Smooth muscle cell (in vitro differentiated cells): ENCODE results near the gene PTGDR2. TPM values are rescaled to one million over a fixed set of nuclear protein-coding genes. Genes with fewer than 3 reads are reported as not detected.

Experiments
- DNase-seq: peaks from one replicate; lab custom pipeline; 2025; ENCODE audit not compliant: unreplicated experiment; lab: John Stamatoyannopoulos, UW
- H2AFZ ChIP-seq: fragments of 200-600 bp; sonication (generic); 2 replicates; pipeline ENCODE4 v1.6.0; 2016; ENCODE audit warnings: antibody characterized with exemption, low read depth, mild to moderate bottlenecking
- H3F3A ChIP-seq: fragments of 200-600 bp; sonication (generic); 2 replicates; pipeline ENCODE4 v1.6.0; 2017; ENCODE audit warnings: antibody characterized with exemption, low read depth
- H3K27ac ChIP-seq: fragments of 200-600 bp; sonication (generic); 2 replicates; pipeline ENCODE4 v1.5.1; 2016; ENCODE audit warnings: low read depth, mild to moderate bottlenecking
- H3K27me3 ChIP-seq: fragments of 200-600 bp; sonication (generic); 2 replicates; pipeline ENCODE4 v1.6.1; 2016; ENCODE audit warnings: low read depth, mild to moderate bottlenecking
- H3K36me3 ChIP-seq: fragments of 200-600 bp; sonication (generic); 2 replicates; pipeline ENCODE4 v1.5.1; 2016; ENCODE audit warnings: low read depth
- H3K4me1 ChIP-seq: fragments of 200-600 bp; sonication (generic); 2 replicates; pipeline ENCODE4 v1.5.1; 2016; ENCODE audit warnings: low read depth
- H3K4me2 ChIP-seq: fragments of 200-600 bp; sonication (generic); 2 replicates; pipeline ENCODE4 v1.6.0; 2016; ENCODE audit warnings: mild to moderate bottlenecking
- H3K4me3 ChIP-seq: fragments of 200-600 bp; sonication (generic); 2 replicates; pipeline ENCODE4 v1.5.1; 2016; ENCODE audit warnings: mild to moderate bottlenecking
- H3K79me2 ChIP-seq: fragments of 200-600 bp; sonication (generic); 2 replicates; pipeline ENCODE4 v1.6.0; 2016; ENCODE audit warnings: low read depth, mild to moderate bottlenecking
- H3K9ac ChIP-seq: fragments of 200-600 bp; sonication (generic); 2 replicates; pipeline ENCODE4 v1.6.0; 2016; ENCODE audit warnings: low read depth
- H3K9me3 ChIP-seq: fragments of 200-600 bp; sonication (generic); replicated peaks from 2 replicates; pipeline ENCODE4 v1.5.1; 2016; ENCODE audit warnings: low read depth
- H4K20me1 ChIP-seq: fragments of 200-600 bp; sonication (generic); 2 replicates; pipeline ENCODE4 v1.6.0; 2016; ENCODE audit warnings: low read depth
- WGBS: methylation state at CpG from one replicate; pipeline ENCODE4 v1.1.7; 2016; ENCODE audit warnings: low lambda C conversion rate; 5-methylcytosine and 5-hydroxymethylcytosine counted together
- polyA plus RNA-seq: library from polyadenylated mRNA; unstranded; fragments of >200 nt; fragmentation: Nextera tagmentation; extraction: Ambion mirVana; gene quantifications from 2 replicates; pipeline ENCODE4 v1.2.1, GENCODE V29; 2016
- total RNA-seq: library from RNA; depleted of rRNA; stranded (reverse); fragments of >200 nt; gene quantifications from 2 replicates; pipeline ENCODE4 v1.2.3, GENCODE V29; 2014
- TF ChIP-seq, protein P1 (sequence below): fragments of 200-600 bp; sonication (generic); IDR thresholded peaks from 2 replicates; pipeline ENCODE4 v1.5.1; 2017; ENCODE audit warnings: borderline replicate concordance, mild to moderate bottlenecking, antibody characterized with exemption; ENCODE audit not compliant: insufficient read depth, poor library complexity, severe bottlenecking

The PTGDR2 gene
- total and polyA plus RNA-seq, 2 experiments from 2014 or later = 0.04 to 0.08 TPM

DNA sequence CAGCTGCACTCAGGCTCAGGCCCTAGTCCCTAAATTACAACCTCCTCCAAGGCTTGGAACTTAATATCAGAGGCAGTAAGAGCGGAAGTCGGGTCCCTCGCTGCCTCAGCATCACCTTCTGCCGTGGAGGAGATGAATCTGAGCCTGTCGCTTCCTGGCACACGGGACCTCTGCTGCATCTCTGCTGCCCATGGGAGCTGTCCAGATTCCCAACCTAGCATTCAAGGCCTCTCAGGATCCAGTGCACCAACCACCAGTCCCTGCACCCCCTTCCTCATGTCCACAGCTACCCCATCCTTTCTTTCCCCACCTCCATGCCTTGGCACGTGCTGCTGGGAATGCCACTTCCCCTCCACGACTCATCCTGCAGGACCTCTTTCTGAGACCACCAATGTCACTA lies 2.5 kb upstream of the PTGDR2 start:
- no peaks in the 10 kb centered on the region for H3K4me1 ChIP-seq
- TF ChIP-seq, protein P1, sequence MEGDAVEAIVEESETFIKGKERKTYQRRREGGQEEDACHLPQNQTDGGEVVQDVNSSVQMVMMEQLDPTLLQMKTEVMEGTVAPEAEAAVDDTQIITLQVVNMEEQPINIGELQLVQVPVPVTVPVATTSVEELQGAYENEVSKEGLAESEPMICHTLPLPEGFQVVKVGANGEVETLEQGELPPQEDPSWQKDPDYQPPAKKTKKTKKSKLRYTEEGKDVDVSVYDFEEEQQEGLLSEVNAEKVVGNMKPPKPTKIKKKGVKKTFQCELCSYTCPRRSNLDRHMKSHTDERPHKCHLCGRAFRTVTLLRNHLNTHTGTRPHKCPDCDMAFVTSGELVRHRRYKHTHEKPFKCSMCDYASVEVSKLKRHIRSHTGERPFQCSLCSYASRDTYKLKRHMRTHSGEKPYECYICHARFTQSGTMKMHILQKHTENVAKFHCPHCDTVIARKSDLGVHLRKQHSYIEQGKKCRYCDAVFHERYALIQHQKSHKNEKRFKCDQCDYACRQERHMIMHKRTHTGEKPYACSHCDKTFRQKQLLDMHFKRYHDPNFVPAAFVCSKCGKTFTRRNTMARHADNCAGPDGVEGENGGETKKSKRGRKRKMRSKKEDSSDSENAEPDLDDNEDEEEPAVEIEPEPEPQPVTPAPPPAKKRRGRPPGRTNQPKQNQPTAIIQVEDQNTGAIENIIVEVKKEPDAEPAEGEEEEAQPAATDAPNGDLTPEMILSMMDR = no peak
- no peaks in the 10 kb centered on the region for H3K79me2 ChIP-seq
- WGBS = 87% methylated on average over 8 of the region's 8 CpGs
- no peak overlapping the region for H3K9ac ChIP-seq
- no peak for DNase-seq
- H3K4me2 ChIP-seq = no peak overlapping the region
- no peak overlapping the region for H3K27ac ChIP-seq
- H3K27me3 ChIP-seq = no peaks in the 10 kb centered on the region
- no peak overlapping the region for H2AFZ ChIP-seq
- no peaks in the 10 kb centered on the region for H3F3A ChIP-seq
- no peak overlapping the region for H3K4me3 ChIP-seq
- no peaks in the 10 kb centered on the region for H3K9me3 ChIP-seq
- no peaks in the 10 kb centered on the region for H3K36me3 ChIP-seq
- no peaks in the 10 kb centered on the region for H4K20me1 ChIP-seq

DNA sequence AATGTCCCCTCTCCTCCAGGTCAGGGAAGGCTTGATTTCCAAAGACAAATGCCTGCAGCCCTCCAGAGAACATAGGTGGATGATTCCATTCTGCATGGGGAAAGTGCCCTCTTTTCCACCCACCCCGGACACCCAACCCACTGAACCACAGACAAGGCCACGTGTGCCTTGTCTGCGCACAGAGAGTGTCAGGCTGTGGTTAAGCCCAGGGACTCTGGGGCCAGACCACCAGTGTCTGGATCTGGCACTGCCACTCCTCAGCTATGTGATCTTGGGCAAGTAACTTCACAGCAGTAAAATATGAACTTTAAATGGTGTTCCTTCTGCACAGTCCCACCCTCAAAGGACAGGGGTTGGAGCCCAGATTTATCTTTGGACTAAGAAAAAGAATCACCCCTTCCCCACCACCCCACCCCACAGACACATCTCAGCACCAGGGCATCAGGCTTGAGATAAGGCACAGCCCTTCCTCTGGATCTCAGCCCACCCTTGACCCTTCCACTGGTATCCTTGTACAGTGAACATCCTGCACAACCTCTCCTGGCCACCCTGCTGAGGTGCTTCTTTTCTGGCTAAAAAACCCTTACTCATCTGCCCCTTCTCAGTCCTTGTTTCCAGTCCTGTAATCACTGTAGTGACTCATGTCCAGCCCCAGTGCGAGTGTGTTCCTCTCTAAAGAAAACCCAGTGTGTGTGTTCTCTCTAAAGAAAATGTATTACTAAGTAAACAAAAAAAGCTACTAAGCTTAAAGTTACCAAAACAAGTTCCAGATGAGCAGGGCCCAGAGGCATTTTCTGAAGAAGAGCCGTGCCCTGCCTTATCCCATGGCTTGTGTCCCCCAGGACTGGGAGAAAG lies 1.9 kb upstream of the PTGDR2 start:
- TF ChIP-seq, protein P1 = no peak
- no peaks in the 10 kb centered on the region for H3K36me3 ChIP-seq
- no peaks in the 10 kb centered on the region for H3K27me3 ChIP-seq
- no peaks in the 10 kb centered on the region for H3F3A ChIP-seq
- 61% methylated on average over 5 of the region's 5 CpGs for WGBS
- H3K9ac ChIP-seq = no peak overlapping the region
- H3K27ac ChIP-seq = no peak overlapping the region
- DNase-seq = no peak
- H3K79me2 ChIP-seq = no peaks in the 10 kb centered on the region
- H3K4me1 ChIP-seq = no peaks in the 10 kb centered on the region
- no peaks in the 10 kb centered on the region for H4K20me1 ChIP-seq
- H3K4me2 ChIP-seq = no peak overlapping the region
- no peak overlapping the region for H3K4me3 ChIP-seq
- H3K9me3 ChIP-seq = no peaks in the 10 kb centered on the region
- H2AFZ ChIP-seq = no peak overlapping the region

DNA sequence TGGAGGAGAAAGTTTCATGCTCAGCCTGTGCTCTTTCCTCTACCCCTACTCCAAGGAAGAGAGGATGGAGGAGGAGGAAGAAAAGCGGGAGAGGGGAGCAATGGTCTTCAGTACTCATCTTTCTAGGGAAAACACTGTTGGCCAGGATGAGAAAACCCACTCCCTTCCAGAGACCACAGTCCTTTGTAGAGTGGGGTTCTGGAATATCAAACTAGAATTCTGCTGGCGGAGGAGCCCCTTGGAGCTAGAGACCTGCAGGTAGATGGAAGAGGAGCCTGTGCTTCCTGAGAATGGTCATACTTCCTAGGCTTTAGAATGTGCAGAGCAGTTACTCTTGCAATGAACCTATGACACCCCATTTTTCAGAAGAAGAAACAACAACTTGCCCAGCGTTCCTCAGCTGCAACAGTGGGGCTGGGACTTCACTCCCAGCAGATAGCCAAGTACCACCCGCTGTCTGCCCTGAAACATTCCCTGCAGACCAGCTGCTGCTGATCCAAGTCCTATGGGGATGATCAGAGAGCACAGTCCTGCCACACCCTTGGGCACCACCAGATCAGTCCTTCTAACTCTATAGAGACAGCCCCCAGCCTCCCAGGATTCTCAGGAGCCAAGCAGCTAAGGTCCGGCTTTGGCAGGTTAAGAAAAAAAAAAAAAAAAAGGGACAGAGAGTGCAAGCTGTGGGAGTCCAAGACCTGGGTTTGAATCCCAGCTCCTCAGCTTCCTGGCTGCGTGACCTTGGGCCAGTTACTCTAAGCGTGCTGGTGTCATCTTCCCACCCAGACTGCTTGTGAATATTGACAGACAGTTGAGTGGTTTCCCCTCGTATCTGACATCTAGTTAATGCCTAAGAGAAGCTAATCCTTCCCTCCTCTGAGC lies 664 bp downstream of the PTGDR2 start:
- H3K79me2 ChIP-seq = no peaks in the 10 kb centered on the region
- no peak overlapping the region for H3K4me3 ChIP-seq
- 88% methylated on average over 8 of the region's 8 CpGs for WGBS
- no peak overlapping the region for H3K4me2 ChIP-seq
- no peaks in the 10 kb centered on the region for H3K36me3 ChIP-seq
- H2AFZ ChIP-seq = no peak overlapping the region
- no peaks in the 10 kb centered on the region for H3K4me1 ChIP-seq
- no peaks in the 10 kb centered on the region for H4K20me1 ChIP-seq
- no peak for DNase-seq
- no peak overlapping the region for H3K27ac ChIP-seq
- H3F3A ChIP-seq = no peaks in the 10 kb centered on the region
- peaks cover 5% of the 10 kb centered on the region for H3K27me3 ChIP-seq
- TF ChIP-seq, protein P1 = no peak
- H3K9me3 ChIP-seq = no peaks in the 10 kb centered on the region
- H3K9ac ChIP-seq = no peak overlapping the region
